ENCODE data around the gene FAM151B. TPM values are rescaled to one million over a fixed set of nuclear protein-coding genes. Genes with fewer than 3 reads are reported as not detected.

Gene FAM151B
- total RNA-seq, 3 donors from 2014 or later (not counting 1 experiment from before 2014, with no cell fraction given), result 0.21 to 0.45 (median 0.43) TPM

DNA sequence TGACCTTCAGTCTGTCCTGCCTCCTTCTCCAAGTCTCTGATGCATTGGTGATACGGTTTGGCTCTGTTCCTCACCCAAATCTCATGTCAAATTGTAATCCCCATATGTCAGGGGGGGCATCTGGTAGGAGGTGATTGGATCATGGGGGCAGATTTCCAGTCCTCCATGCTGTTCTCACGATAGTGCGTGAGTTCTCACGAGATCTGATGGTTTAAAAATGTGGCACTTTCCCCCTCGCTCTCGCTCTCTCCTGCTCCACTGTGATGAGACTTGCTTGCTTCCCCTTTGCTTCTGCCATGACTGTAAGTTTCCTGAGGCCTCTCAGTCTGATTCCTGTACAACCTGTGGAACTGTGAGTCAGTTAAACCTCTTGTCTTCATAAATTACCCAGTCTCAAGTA is 96.9 kb downstream of the FAM151B start:
- H3K36me3 ChIP-seq (ENCODE audit: control insufficient read depth, insufficient read depth, low read length), result no peaks in the 10 kb centered on the region
- no peaks in the 10 kb centered on the region for H3K4me1 Mint-ChIP-seq
- ATAC-seq, result no peak

DNA sequence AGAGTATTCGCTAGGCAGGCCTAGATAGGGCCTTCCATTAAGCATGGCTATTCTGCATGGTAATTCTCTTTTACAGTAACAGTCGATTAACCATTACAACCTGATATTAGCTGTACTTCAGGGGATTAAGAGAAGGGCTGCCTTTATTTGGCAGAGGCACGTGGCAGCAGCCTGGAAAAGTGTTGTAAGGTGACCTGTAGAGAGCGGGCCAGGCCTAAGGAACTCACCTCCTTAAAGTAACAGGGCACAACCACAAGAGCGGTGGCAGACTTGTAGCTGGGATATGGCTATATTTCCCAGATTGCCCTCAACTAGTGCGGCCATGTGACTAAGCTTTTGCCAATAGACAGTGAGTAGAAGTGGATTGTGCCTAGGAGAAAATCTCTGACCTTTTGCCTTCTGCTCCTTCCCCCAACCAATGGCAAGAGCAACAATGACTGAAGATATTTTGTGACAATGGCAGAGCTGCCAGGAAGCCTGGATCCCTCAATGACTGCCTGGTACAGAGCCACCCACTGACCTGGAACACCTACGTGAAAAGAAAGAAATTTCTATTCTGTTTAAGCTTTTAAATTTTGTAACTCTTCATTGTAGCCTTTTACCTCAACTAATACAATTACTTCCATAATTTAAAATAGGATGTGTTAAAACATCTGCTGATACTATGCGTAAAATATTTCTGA is 101.1 kb downstream of the FAM151B start:
- no peaks in the 10 kb centered on the region for H3K4me1 Mint-ChIP-seq
- H3K27me3 Mint-ChIP-seq (ENCODE audit: low read depth in 2 of 2), result peaks cover 8 to 11% of the 10 kb centered on the region in 2 donors
- WGBS (ENCODE audit: insufficient coverage), result 81% methylated on average over 6 of the region's 8 CpGs
- no peak for DNase-seq
- ATAC-seq, result no peak
- Histone ChIP-seq H3K4me1 (ENCODE audit: control insufficient read depth, insufficient read depth, low read length) (no peaks in the 10 kb centered on the region), H3K4me3 (ENCODE audit: low read length) (no peak overlapping the region), H3K9me3 (ENCODE audit: control insufficient read depth, insufficient read depth, low read length) (no peaks in the 10 kb centered on the region), H3K27ac (ENCODE audit: low read length) (no peak overlapping the region), H3K36me3 (ENCODE audit: control insufficient read depth, insufficient read depth, low read length) (no peaks in the 10 kb centered on the region), H3K27me3 (ENCODE audit: control insufficient read depth, insufficient read depth, low read length) (no peaks in the 10 kb centered on the region)
- TF ChIP-seq, protein P1, sequence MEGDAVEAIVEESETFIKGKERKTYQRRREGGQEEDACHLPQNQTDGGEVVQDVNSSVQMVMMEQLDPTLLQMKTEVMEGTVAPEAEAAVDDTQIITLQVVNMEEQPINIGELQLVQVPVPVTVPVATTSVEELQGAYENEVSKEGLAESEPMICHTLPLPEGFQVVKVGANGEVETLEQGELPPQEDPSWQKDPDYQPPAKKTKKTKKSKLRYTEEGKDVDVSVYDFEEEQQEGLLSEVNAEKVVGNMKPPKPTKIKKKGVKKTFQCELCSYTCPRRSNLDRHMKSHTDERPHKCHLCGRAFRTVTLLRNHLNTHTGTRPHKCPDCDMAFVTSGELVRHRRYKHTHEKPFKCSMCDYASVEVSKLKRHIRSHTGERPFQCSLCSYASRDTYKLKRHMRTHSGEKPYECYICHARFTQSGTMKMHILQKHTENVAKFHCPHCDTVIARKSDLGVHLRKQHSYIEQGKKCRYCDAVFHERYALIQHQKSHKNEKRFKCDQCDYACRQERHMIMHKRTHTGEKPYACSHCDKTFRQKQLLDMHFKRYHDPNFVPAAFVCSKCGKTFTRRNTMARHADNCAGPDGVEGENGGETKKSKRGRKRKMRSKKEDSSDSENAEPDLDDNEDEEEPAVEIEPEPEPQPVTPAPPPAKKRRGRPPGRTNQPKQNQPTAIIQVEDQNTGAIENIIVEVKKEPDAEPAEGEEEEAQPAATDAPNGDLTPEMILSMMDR (IDR thresholded peaks at IDR 0.05), result no peak
- no peaks in the 10 kb centered on the region for H3K9me3 Mint-ChIP-seq
- H3K27ac Mint-ChIP-seq, result no peak overlapping the region
- H3K4me3 Mint-ChIP-seq, result no peak overlapping the region
- H3K36me3 Mint-ChIP-seq, result no peaks in the 10 kb centered on the region
- intact Hi-C loops (cut with micrococcal nuclease), result no loop called here

More for the DNA sequence above, 96.9 kb downstream of the FAM151B start:
- Histone ChIP-seq H3K27me3 (ENCODE audit: control insufficient read depth, insufficient read depth, low read length) (no peaks in the 10 kb centered on the region), H3K4me1 (ENCODE audit: control insufficient read depth, insufficient read depth, low read length) (no peaks in the 10 kb centered on the region), H3K27ac (ENCODE audit: low read length) (no peak overlapping the region), H3K9me3 (ENCODE audit: control insufficient read depth, insufficient read depth, low read length) (no peaks in the 10 kb centered on the region), H3K4me3 (ENCODE audit: low read length) (no peak overlapping the region)
- WGBS (ENCODE audit: insufficient coverage), result 92% methylated on average over 6 of the region's 6 CpGs
- Mint-ChIP-seq H3K4me3 (no peak overlapping the region), H3K9me3 (no peaks in the 10 kb centered on the region), H3K36me3 (no peaks in the 10 kb centered on the region), H3K27me3 (ENCODE audit: low read depth in 2 of 2) (peaks cover 0 to 6% of the 10 kb centered on the region in 2 donors), H3K27ac (no peak overlapping the region)
- intact Hi-C loops (cut with micrococcal nuclease), result no loop called here
- no peak for DNase-seq
- TF ChIP-seq, protein P1 (IDR thresholded peaks at IDR 0.05), result no peak

DNA sequence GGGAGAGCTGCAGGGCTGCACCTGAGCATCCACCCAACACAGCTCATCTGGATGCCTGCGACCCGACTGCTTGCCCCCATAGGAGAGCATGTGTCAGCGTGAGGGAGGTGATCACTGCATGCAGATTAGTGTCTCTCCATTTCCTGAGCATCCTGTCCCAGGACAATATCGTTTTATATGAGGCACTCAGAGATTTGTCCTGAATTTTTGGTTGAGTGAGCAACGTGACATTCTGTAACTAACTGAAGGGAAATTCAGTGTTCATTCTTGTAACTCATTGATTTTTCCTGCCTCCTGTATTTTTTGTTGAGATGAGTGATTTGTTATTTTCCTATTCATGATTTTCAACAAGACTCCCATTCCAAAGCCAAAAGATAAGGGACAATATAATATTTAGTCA is 102.9 kb downstream of the FAM151B start:
- Mint-ChIP-seq H3K4me1 (no peaks in the 10 kb centered on the region), H3K4me3 (no peak overlapping the region), H3K27ac (no peak overlapping the region), H3K9me3 (no peaks in the 10 kb centered on the region), H3K27me3 (ENCODE audit: low read depth in 2 of 2) (peaks cover 8 to 11% of the 10 kb centered on the region in 2 donors), H3K36me3 (no peaks in the 10 kb centered on the region)
- TF ChIP-seq, protein P1 (IDR thresholded peaks at IDR 0.05), result no peak
- no peaks in the 10 kb centered on the region for H3K27me3 ChIP-seq (ENCODE audit: control insufficient read depth, insufficient read depth, low read length)
- DNase-seq, result no peak
- no peaks in the 10 kb centered on the region for H3K36me3 ChIP-seq (ENCODE audit: control insufficient read depth, insufficient read depth, low read length)
- no peaks in the 10 kb centered on the region for H3K4me1 ChIP-seq (ENCODE audit: control insufficient read depth, insufficient read depth, low read length)
- intact Hi-C loops (cut with micrococcal nuclease), result no loop called here
- no peak overlapping the region for H3K27ac ChIP-seq (ENCODE audit: low read length)
- no peak for ATAC-seq
- WGBS (ENCODE audit: insufficient coverage), result 86% methylated on average over 5 of the region's 5 CpGs
- no peaks in the 10 kb centered on the region for H3K9me3 ChIP-seq (ENCODE audit: control insufficient read depth, insufficient read depth, low read length)
- H3K4me3 ChIP-seq (ENCODE audit: low read length), result no peak overlapping the region

DNA sequence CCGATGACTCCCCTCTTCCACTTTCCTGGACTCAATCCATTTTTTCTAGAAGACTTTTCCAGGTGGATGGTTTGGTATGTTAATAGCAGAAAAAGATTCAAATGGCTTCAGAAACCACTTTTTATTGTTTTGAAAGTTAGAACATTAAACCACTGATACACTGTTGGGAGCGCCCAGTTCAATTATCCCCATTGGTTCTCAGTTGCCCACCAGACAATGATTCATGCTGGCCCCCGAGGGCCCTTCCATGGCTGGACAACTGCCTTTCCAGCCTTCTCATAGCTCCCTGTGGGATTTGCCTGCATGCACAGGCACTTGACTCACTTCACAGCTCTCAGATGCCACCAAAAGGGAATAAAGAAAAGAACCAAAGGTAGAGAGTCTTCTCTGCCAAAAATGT is 103.5 kb downstream of the FAM151B start:
- Mint-ChIP-seq H3K36me3 (no peaks in the 10 kb centered on the region), H3K27me3 (ENCODE audit: low read depth in 2 of 2) (peaks cover 8 to 11% of the 10 kb centered on the region in 2 donors), H3K9me3 (no peaks in the 10 kb centered on the region), H3K27ac (no peak overlapping the region), H3K4me3 (no peak overlapping the region), H3K4me1 (no peaks in the 10 kb centered on the region)
- Histone ChIP-seq H3K27ac (ENCODE audit: low read length) (no peak overlapping the region), H3K27me3 (ENCODE audit: control insufficient read depth, insufficient read depth, low read length) (no peaks in the 10 kb centered on the region), H3K4me3 (ENCODE audit: low read length) (no peak overlapping the region), H3K9me3 (ENCODE audit: control insufficient read depth, insufficient read depth, low read length) (no peaks in the 10 kb centered on the region), H3K4me1 (ENCODE audit: control insufficient read depth, insufficient read depth, low read length) (no peaks in the 10 kb centered on the region), H3K36me3 (ENCODE audit: control insufficient read depth, insufficient read depth, low read length) (no peaks in the 10 kb centered on the region)
- TF ChIP-seq, protein P1 (IDR thresholded peaks at IDR 0.05), result no peak
- DNase-seq (no peak), ATAC-seq (no peak)
- intact Hi-C loops (cut with micrococcal nuclease), result no loop called here
- WGBS (ENCODE audit: insufficient coverage), result 89% methylated on average over 2 of the region's 3 CpGs

Measured in natural killer cell (primary cell).